Muscle of back (tissue), 11 donors: Measurements from ENCODE around the gene PCDH9. TPM values are rescaled to one million over a fixed set of nuclear protein-coding genes. Genes with fewer than 3 reads are reported as not detected.
A peak's percentile ranks its signal among the peaks of the same experiment; 100 is the strongest.
"Not testable (repeated sequence)": the region's sequence is repeated elsewhere in the genome, so short reads cannot be mapped to it uniquely, and the experiment has no call there.

Experiments used
- DNase-seq, 3 donors: peaks; one replicate each; pipeline versions ENCODE4 v3.0.0 to v3.0.0-alpha.2; 2013
- polyA plus RNA-seq, 10 donors: library from polyadenylated mRNA; unstranded; fragments of 120-200 nt; gene quantifications; one replicate each; pipeline ENCODE4 v1.2.1, GENCODE V29; 2013; ENCODE audit not compliant: insufficient read length in 10 of 10

The PCDH9 gene
- polyA plus RNA-seq, 10 donors = 2.1 to 5.4 (median 3.2) TPM

GRCh38 chr13:66926851-66927524 lies 303.1 kb downstream of the PCDH9 start:
- DNase-seq = no peak

- DNase-seq = no peak
Measured at GRCh38 chr13:66926200-66926850, 303.8 kb downstream of the PCDH9 start.

GRCh38 chr13:66922444-66922843 lies 307.7 kb downstream of the PCDH9 start:
- no peak for DNase-seq

GRCh38 chr13:66921437-66921836 lies 308.7 kb downstream of the PCDH9 start:
- no peak for DNase-seq

- no peak for DNase-seq
Measured at GRCh38 chr13:66915596-66916185, 314.4 kb downstream of the PCDH9 start.

GRCh38 chr13:66914155-66914554 lies 316.0 kb downstream of the PCDH9 start:
- no peak for DNase-seq

- DNase-seq = no peak
Measured at GRCh38 chr13:66911411-66911939, 318.7 kb downstream of the PCDH9 start.

- DNase-seq = no peak
Measured at GRCh38 chr13:66899955-66900354, 330.2 kb downstream of the PCDH9 start.

GRCh38 chr13:66896933-66897332 lies 333.2 kb downstream of the PCDH9 start:
- no peak for DNase-seq

GRCh38 chr13:66895780-66896179 lies 334.4 kb downstream of the PCDH9 start:
- DNase-seq = peak in 2 of 3 donors; percentile 24 to 32

- no peak for DNase-seq
Measured at GRCh38 chr13:66895320-66895719, 334.8 kb downstream of the PCDH9 start.

- no peak for DNase-seq
Measured at GRCh38 chr13:66888698-66889097, 341.4 kb downstream of the PCDH9 start.

- DNase-seq = peak; percentile 39 to 70 (median 51)
Measured at GRCh38 chr13:66887088-66887487, 343.0 kb downstream of the PCDH9 start.

- peak in 2 of 3 donors; percentile 13 to 34 for DNase-seq
Measured at GRCh38 chr13:66886264-66886663, 343.9 kb downstream of the PCDH9 start.

GRCh38 chr13:66881170-66881569 lies 349.0 kb downstream of the PCDH9 start:
- DNase-seq = not testable (repeated sequence)

GRCh38 chr13:66879988-66880387 lies 350.1 kb downstream of the PCDH9 start:
- DNase-seq = peak in 1 of 3 donors; percentile 17

- DNase-seq = no peak
Measured at GRCh38 chr13:66875264-66875663, 354.9 kb downstream of the PCDH9 start.

GRCh38 chr13:66864627-66865026 lies 365.5 kb downstream of the PCDH9 start:
- DNase-seq = no peak

GRCh38 chr13:66860878-66861417 lies 369.2 kb downstream of the PCDH9 start:
- DNase-seq = no peak

GRCh38 chr13:66859934-66860877 lies 369.9 kb downstream of the PCDH9 start:
- DNase-seq = no peak

- no peak for DNase-seq
Measured at GRCh38 chr13:66859078-66859477, 371.1 kb downstream of the PCDH9 start.
